Caki2 (cell line): Measurements from ENCODE around the gene GLMN. TPM values are rescaled to one million over a fixed set of nuclear protein-coding genes. Genes with fewer than 3 reads are reported as not detected.

ENCODE experiments used
- DNase-seq: peaks from one replicate; pipeline ENCODE4 v3.0.0-alpha.2; 2015; ENCODE audit warnings: low read depth
- in situ Hi-C: cut with HindIII; loops from 2 replicates; pipeline ENCODE4 v1.10.0; 2016; ENCODE audit warnings: low sequenced_read_pairs, low pct_unique_long_range_greater_than_20kb, mixed read lengths
- total RNA-seq: library from RNA; depleted of rRNA; stranded (reverse); fragments of >200 nt; shearing (Covaris generic); gene quantifications from 2 replicates; pipeline ENCODE4 v1.2.3, GENCODE V29; 2014; ENCODE audit warnings: low replicate concordance; rRNA removed

Gene GLMN, protein sequence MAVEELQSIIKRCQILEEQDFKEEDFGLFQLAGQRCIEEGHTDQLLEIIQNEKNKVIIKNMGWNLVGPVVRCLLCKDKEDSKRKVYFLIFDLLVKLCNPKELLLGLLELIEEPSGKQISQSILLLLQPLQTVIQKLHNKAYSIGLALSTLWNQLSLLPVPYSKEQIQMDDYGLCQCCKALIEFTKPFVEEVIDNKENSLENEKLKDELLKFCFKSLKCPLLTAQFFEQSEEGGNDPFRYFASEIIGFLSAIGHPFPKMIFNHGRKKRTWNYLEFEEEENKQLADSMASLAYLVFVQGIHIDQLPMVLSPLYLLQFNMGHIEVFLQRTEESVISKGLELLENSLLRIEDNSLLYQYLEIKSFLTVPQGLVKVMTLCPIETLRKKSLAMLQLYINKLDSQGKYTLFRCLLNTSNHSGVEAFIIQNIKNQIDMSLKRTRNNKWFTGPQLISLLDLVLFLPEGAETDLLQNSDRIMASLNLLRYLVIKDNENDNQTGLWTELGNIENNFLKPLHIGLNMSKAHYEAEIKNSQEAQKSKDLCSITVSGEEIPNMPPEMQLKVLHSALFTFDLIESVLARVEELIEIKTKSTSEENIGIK
- 5.5 and 6.8 TPM in 2 replicates for total RNA-seq

- peak; percentile 84 for DNase-seq
- in situ Hi-C loops, result no loop called here
Measured at GRCh38 chr1:92298573-92299476, at the start of gene GLMN, which contains the start of gene RPAP2. TSS of gene GLMN (minus strand) at chr1:92298987. CDS start at chr1:92297999, 988 bp downstream. TSS of gene RPAP2 (plus strand) at chr1:92299059. CDS start at chr1:92299074, 15 bp downstream.

- in situ Hi-C loops, result no loop called here
- DNase-seq, result no peak
Measured at GRCh38 chr1:92346866-92347640, 48.3 kb upstream of the GLMN start.

DNA sequence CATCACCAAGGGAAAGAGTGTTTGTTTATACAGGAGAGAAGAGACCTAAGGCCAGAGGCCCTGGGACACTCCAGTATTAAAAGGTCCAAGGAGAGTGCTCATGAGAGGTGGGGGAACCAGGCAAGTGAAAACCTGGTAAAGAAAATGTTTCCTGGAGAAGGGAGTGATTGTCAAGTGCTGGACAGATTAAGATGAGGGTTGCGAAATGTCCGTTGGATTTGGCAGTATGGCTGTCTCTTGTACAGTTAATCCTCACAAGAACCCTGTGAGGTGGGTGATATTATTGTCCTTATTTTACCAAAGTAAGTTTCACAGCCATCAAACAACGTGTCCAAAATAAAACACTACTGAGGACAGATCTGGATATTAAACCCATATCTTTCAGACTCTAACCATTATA, 44.3 kb upstream of the GLMN start:
- in situ Hi-C loops, result no loop called here
- no peak for DNase-seq

DNA sequence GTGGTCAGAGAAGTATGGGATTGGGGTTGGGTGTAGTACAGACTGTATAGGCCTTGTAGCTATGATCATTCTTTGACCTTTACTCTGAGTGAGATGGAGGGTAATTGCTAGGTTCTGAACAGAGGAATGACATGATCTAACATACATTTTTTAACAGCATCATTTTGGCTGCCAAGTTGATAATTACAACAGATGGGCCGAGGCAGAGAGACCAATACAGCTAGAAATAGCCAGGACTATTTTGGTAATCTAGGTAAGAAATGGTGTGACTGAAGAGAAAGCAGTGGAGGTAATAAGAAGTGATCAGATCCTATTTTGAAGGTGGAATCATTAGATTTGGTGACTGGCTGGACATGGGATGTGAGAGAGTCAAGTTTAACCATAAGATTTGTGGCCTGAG, 43.6 kb upstream of the GLMN start:
- in situ Hi-C loops, result no loop called here
- DNase-seq, result no peak

GRCh38 chr1:92340154-92340553, 41.4 kb upstream of the GLMN start:
- in situ Hi-C loops, result no loop called here
- DNase-seq, result no peak

DNA sequence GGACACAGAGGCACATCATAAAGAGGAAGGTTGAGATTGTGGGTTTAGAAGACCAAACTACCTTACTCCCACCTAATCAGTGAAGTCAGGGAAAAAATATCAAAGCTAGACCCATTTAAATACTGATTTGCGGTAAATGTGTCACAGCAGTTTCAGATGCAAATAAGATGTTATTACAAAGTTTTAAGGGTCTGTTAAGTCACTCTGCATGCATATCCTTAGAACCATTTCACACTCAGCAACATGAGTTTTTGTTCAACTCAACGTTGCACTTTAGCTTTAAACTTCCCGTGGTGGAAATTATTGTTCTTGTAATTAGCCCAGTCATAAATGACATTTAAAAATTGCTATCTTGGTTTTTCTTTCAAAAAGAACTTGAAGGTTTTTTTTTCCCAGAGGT, 34.9 kb upstream of the GLMN start:
- no peak for DNase-seq
- in situ Hi-C loops, result no loop called here

GRCh38 chr1:92329347-92330129, 30.8 kb upstream of the GLMN start:
- in situ Hi-C loops, result no loop called here
- no peak for DNase-seq

- DNase-seq, result no peak
- in situ Hi-C loops, result no loop called here
Measured at GRCh38 chr1:92327794-92328193, 29.0 kb upstream of the GLMN start.

- DNase-seq, result no peak
- in situ Hi-C loops, result no loop called here
Measured at GRCh38 chr1:92326681-92327080, 27.9 kb upstream of the GLMN start.

DNA sequence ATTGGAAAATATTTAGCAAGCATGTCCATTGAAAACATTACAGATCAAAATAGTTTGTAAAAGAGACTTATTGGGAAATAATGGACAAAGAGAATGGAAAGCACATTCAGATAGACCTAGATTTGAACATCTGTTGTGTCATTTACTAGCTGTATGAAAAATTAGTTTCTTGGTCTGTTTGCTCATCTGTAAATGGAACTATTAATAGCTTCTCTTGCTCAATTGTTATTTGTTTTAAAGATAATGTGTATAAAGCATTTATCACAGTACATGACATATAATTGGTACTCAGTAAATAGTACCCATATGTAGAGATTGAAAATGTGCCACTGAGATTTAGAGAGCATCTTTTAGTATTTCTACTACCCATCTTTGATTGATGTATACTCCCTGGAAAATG, 26.0 kb upstream of the GLMN start:
- in situ Hi-C loops, result no loop called here
- DNase-seq, result no peak

DNA sequence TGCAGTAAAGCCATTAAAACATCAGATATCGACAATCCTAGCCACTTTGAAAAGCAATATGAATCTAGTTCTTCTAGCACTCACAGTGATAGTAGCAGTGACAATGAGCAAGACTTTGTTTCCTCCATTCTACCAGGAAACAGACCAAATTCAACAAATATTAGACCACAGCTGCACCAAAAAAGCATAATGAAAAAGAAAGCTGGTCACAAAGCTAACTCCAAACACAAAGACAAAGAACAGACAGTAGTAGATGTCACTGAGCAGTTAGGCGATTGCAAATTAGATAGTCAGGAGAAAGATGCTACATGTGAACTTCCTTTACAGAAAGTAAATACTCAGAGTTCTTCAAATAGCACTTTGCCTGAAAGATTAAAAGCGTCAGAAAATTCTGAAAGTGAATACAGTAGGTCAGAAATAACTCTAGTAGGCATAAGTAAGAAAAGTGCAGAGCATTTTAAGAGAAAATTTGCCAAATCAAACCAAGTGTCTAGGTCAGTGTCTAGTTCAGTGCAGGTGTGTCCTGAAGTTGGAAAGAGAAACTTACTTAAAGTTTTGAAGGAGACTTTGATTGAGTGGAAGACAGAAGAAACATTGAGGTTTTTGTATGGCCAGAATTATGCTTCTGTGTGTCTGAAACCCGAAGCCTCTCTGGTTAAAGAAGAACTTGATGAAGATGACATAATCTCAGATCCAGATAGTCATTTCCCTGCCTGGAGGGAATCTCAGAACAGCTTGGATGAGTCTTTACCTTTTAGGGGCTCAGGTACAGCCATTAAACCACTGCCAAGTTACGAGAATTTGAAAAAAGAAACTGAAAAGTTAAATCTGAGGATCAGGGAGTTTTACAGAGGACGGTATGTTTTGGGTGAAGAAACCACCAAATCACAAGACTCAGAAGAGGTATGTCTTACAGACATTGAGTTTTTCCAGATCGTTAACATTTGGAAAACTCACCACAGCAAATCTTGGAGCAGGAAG, 25.0 kb upstream of the GLMN start:
- in situ Hi-C loops, result no loop called here

GRCh38 chr1:92317836-92318493, 19.2 kb upstream of the GLMN start:
- DNase-seq, result no peak
- in situ Hi-C loops, result no loop called here

More for the DNA sequence above, 25.0 kb upstream of the GLMN start:
- DNase-seq, result no peak

GRCh38 chr1:92315766-92316599, 17.2 kb upstream of the GLMN start:
- DNase-seq, result no peak
- in situ Hi-C loops, result no loop called here

DNA sequence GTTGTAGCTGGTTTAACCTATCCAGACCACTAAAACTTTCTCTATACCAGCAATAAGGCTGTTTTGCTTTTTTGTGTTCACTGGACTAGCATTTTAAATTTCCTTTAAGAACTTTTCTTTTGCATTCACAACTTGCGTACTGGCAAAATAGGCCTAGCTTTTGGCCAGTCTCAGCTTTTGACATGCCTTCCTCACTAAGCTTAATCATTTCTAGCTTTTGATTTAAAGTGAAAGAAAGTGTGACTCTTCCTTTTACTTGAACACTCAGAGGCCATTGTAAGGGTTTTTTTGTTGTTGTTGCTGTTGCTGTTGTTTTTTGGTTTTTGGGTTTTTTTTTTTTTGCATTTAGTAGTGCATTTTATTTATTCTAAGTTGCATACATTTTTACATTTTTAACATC, 15.2 kb upstream of the GLMN start:
- DNase-seq, result no peak
- in situ Hi-C loops, result no loop called here

DNA sequence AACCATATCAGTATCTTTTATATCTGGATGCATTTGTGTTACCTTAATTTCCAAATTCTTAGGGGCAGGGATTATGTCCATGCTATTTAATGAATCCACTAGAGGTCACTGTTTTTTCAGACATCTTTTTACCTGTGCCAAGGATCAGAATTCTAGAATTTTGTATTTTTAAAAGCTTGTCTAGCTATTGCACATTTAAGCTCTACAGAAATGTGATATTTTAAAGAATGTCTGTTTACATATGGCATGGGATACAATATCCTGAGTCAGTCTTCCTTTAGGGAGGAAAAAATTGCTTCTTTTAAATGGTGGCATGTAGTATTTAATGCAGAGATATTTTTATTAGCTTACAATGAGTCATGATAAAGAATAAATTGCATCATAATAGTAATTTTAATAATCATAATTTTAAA, 11.4 kb upstream of the GLMN start:
- peak; percentile 6 for DNase-seq
- in situ Hi-C loops, result no loop called here
